HUES64 (cell line): ENCODE measurements around the gene AMOT.

Source experiments
- H3K27ac ChIP-seq: 2 replicates; pipeline ENCODE4 v1.7.0; 2013; ENCODE audit warnings: low read depth, low read length, inconsistent platforms
- H3K27me3 ChIP-seq: 2 replicates; pipeline ENCODE4 v1.6.1; 2013; ENCODE audit warnings: mild to moderate bottlenecking, low read length; ENCODE audit not compliant: insufficient read depth
- H3K36me3 ChIP-seq: 2 replicates; pipeline ENCODE4 v1.6.1; 2013; ENCODE audit warnings: mild to moderate bottlenecking, low read length; ENCODE audit not compliant: insufficient read depth
- H3K4me1 ChIP-seq: 2 replicates; pipeline ENCODE4 v1.6.1; 2013; ENCODE audit warnings: mild to moderate bottlenecking, low read length, moderate library complexity; ENCODE audit not compliant: insufficient read depth
- H3K4me3 ChIP-seq: 2 replicates; pipeline ENCODE4 v1.5.1; 2013; ENCODE audit warnings: mild to moderate bottlenecking, low read length, moderate library complexity
- H3K9ac ChIP-seq: 2 replicates; pipeline ENCODE4 v1.6.1; 2013; ENCODE audit warnings: mild to moderate bottlenecking, low read depth, low read length
- H3K9me3 ChIP-seq: 2 replicates; pipeline ENCODE4 v1.6.1; 2013; ENCODE audit warnings: low read depth, low read length; ENCODE audit not compliant: insufficient read depth
- WGBS: fragments of 150-250, 120-280 bp; methylation state at CpG from one replicate; pipeline ENCODE4 v1.1.7; 2013; ENCODE audit warnings: missing lambda C conversion rate; 5-methylcytosine and 5-hydroxymethylcytosine counted together

AMOT gene

DNA sequence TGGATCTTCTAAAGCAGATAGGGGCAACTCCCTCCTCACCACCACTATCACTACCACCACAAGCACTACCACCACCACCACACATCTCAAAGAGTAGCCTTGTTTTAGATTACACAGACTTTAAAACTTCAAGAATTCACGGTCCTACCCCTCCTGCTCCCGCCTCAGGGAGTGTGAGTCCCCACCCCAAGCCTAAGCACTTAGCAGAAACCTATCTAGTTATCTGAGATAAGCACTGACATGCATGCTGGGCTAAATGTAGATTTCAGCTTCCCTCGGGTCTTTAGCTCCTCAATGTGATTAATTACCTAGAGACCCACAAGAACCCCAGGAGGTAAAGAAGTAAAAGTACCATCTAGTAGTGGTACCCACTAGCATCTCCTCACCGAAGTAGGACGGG, 775 bp downstream of the AMOT start:
- H3K4me1 ChIP-seq: peaks cover 5% of the 10 kb centered on the region; the same call in 1 of the 2 replicates
- H3K27me3 ChIP-seq: peaks cover 25% of the 10 kb centered on the region
- peak overlapping the region; percentile 96 for H3K4me3 ChIP-seq
- H3K9me3 ChIP-seq: no peaks in the 10 kb centered on the region
- H3K36me3 ChIP-seq: no peaks in the 10 kb centered on the region
- WGBS: 3% methylated on average over 4 of the region's 5 CpGs
- no peak overlapping the region for H3K27ac ChIP-seq
- H3K9ac ChIP-seq: no peak overlapping the region

DNA sequence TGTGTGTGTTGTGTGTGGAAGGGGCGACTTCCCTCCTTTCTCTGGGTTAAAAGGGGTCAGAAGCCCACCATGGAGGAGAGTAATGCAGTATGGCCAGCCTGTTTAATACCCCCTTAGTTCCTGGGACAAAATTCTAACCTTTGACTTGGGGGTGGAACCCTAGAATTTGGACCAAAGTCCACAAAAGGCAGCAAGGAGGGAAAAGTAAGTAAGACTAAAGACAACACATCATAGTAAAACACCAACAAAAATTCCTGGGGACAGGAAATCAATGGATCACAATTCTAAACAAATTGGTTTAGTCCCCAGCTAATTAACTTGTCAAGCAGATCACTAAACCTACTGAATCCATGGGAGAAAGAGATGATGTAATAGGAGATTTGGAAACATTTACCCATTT, 3.1 kb downstream of the AMOT start:
- Histone ChIP-seq H3K9ac (no peak overlapping the region), H3K27me3 (peaks cover 25% of the 10 kb centered on the region), H3K9me3 (no peaks in the 10 kb centered on the region), H3K4me1 (peaks cover 18% of the 10 kb centered on the region; the same call in 1 of the 2 replicates), H3K4me3 (no peak overlapping the region), H3K36me3 (no peaks in the 10 kb centered on the region), H3K27ac (no peak overlapping the region)
- no CpG with 5 or more reads among the region's 1 CpG for WGBS

DNA sequence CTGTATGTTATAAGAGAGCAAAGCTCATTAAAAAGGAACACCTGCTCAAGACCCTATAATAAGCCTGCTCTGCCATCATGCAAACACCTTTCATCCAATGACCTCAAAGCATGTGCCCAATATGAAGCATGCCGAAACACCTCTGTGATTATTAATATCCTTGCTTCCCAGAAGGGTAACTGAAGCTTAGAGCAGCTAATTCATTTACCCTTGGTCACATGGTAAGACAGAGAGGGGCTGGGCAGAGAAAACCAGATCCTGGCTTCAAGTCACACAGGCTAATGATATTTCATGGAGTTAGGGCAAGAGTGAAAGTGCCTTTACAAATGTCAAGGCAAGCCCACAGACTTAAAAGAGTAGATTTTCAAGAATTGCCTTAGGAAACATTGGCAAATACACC, 5.6 kb downstream of the AMOT start:
- peaks cover 22% of the 10 kb centered on the region for H3K27me3 ChIP-seq
- whole genome bisulfite sequencing: 100% methylated on average over 1 of the region's 1 CpG

DNA sequence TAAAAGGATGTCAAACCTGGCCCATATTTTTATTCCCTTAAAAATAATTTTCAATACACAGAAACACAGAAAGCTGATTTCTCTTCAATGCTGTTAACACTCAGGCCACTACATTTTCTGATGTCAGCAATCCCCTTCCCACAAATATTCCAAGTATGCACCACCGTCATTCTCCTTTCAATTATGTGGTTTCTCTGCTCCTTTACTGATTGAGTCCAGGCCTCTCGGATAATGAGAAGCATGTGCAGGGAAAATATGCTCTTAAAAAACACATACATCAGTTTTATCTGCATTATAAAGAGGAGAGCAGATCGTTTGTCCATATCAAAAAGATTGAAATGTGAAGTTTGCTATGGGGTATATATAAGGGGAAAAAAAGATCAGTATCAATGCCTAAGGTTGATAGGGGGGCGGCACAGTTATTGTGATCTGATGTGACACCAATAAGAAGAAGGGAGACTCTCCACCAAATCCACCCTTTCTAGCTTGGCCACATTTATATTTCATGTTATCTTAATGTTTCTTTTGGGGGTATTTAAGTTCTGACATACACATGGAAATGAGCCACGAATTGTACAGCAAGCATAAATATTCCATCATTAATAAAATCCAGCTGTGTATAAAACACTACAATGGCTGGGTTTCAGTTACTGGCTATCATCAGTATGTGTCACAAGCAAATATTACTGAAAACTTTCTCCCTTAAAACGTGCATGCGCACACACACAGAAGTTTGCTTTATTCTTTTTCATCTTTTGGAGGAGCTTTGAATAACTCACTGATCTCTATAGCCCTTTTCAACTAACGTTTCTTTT, 6.4 kb downstream of the AMOT start:
- 68% methylated on average over 6 of the region's 8 CpGs for whole genome bisulfite sequencing
- Histone ChIP-seq H3K4me1 (peaks cover 22% of the 10 kb centered on the region; the same call in 1 of the 2 replicates), H3K27me3 (peaks cover 15% of the 10 kb centered on the region), H3K9ac (no peak overlapping the region), H3K9me3 (no peaks in the 10 kb centered on the region), H3K27ac (no peak overlapping the region), H3K36me3 (no peaks in the 10 kb centered on the region), H3K4me3 (no peak overlapping the region)

More for the DNA sequence above, 5.6 kb downstream of the AMOT start:
- Histone ChIP-seq H3K9ac (no peak overlapping the region), H3K4me3 (no peak overlapping the region), H3K36me3 (no peaks in the 10 kb centered on the region), H3K4me1 (peaks cover 22% of the 10 kb centered on the region; the same call in 1 of the 2 replicates), H3K9me3 (no peaks in the 10 kb centered on the region), H3K27ac (no peak overlapping the region)

DNA sequence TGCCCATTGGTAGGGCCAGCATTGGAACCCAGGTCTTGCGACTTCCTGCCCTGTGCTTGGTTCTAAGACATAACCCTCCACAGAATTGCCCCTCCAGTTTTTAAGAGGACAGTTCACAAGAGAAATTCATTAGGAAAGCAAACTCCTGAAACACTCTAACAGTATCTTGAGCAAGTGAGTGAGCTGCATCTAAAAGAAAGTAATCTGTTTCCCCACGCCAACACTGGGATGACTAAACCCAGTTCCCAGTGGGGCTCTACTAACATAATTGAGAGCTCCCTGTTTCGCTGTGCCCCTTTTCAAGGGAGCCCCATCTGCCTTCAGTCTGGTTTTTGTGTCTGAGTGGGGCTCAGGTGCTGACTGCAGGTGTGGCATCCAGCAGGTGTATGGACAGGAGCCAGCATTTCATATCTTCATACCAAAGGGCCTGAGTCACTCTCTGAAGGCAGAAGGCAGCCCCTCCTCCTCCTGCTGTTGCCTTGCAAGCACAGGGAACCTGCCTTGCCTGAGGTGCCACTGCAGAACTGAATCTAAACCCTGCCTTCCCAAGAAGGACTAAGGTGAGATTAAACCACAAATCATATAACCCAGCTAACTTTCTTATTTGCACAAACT, 8.0 kb downstream of the AMOT start:
- Histone ChIP-seq H3K27ac (no peak overlapping the region), H3K27me3 (peaks cover 3% of the 10 kb centered on the region; the same call in 1 of the 2 replicates), H3K9me3 (no peaks in the 10 kb centered on the region), H3K4me1 (peaks cover 17% of the 10 kb centered on the region; the same call in 1 of the 2 replicates), H3K9ac (no peak overlapping the region), H3K4me3 (no peak overlapping the region), H3K36me3 (no peaks in the 10 kb centered on the region)
- WGBS: 78% methylated on average over 3 of the region's 3 CpGs

DNA sequence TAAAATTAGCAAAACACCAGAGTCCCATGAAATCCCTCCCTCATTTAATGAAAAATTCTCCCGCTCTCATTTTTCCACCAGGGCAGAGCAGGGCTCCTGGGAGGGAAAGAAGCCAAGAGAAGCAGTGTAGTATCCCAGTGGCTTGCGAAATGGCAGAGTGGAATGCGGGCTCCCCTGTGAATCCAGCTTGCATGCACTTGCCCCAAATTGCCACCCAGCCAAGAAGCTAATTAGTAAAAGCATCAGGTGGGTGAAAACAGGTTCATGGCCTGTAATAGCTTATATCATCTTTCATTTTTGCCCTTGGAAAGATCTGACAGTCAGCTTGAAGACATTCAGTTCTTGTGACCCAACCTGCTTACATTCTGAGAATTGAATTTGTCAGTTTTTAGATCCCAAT, 10.1 kb downstream of the AMOT start:
- WGBS: 94% methylated on average over 3 of the region's 3 CpGs
- Histone ChIP-seq H3K4me1 (peaks cover 16% of the 10 kb centered on the region; the same call in 1 of the 2 replicates), H3K27ac (no peak overlapping the region), H3K36me3 (no peaks in the 10 kb centered on the region), H3K9me3 (no peaks in the 10 kb centered on the region), H3K4me3 (no peak overlapping the region), H3K27me3 (no peaks in the 10 kb centered on the region), H3K9ac (no peak overlapping the region)

DNA sequence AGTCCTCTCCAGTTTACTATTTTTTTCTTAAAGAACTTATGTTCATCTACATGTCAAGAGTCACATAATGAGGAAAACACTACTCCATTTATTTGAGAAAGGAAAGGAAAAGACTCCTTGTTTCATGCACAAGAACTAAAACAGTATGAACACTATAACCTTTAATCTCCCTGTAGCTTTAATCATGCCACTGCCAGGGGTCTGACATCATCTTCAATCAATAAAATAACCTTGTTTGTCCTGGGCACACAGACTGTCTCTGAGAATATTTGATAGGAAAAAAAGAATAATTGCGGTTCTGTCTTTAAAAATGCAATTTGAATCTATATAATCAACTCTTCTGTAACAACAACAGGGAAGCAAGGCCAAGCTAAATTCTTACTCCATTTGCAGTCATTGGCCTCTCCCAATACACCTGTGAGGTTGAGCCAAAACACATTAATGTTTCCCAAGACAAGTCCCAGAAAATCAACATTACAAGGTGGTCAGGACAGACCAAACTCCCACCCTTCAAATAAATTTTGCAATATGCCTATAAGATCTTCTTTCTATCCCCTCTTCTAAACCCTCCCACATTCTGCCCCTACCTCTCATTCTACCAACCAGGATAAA, 13.2 kb downstream of the AMOT start:
- Histone ChIP-seq H3K9ac (no peak overlapping the region), H3K4me3 (no peak overlapping the region), H3K27me3 (no peaks in the 10 kb centered on the region), H3K36me3 (no peaks in the 10 kb centered on the region), H3K9me3 (no peaks in the 10 kb centered on the region), H3K27ac (no peak overlapping the region), H3K4me1 (peaks cover 2% of the 10 kb centered on the region; the same call in 1 of the 2 replicates)
- WGBS: no CpG with 5 or more reads among the region's 1 CpG

DNA sequence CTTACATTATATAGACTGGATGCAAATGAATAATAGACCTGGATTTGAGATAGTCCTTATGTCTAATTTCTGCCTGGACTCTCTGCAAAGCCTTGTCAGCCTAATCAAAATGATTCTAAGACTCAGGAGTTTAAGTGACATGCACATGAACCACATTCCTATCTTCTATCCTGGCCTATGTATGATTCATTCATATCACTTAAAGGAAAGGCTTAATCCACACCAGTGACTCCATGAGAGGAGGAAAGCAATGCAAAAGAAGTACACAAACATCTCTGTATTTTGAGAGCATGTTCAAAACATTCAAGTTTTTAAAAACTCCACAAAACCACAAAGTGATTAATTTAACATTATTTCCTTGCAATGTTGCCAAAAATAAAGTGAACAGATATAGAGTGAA, 14.6 kb downstream of the AMOT start:
- Histone ChIP-seq H3K4me1 (no peaks in the 10 kb centered on the region), H3K4me3 (no peak overlapping the region), H3K9ac (no peak overlapping the region), H3K27ac (no peak overlapping the region), H3K27me3 (no peaks in the 10 kb centered on the region), H3K36me3 (no peaks in the 10 kb centered on the region), H3K9me3 (no peaks in the 10 kb centered on the region)

DNA sequence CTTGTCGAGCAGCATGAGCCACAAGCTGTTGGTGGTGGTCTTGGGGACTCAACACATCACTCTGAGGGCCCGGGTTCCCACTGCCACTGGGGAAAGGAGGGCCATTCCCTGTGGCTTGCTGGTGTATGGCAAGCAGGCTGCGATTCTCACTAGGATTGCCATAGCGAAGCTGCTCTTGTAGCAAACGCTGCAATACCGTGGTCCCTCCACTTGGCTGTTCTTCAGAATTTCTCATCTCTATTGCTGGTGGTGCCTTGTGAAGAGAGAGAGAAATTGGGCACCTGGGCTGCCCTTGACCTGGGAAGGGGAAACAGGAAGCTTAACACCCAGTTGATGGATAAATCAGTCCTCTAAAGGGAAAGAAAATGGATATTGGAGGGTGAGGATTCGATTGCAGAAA, 17.7 kb downstream of the AMOT start:
- H3K4me1 ChIP-seq: peaks cover 4% of the 10 kb centered on the region; the same call in 1 of the 2 replicates
- 95% methylated on average over 7 of the region's 7 CpGs for WGBS

DNA sequence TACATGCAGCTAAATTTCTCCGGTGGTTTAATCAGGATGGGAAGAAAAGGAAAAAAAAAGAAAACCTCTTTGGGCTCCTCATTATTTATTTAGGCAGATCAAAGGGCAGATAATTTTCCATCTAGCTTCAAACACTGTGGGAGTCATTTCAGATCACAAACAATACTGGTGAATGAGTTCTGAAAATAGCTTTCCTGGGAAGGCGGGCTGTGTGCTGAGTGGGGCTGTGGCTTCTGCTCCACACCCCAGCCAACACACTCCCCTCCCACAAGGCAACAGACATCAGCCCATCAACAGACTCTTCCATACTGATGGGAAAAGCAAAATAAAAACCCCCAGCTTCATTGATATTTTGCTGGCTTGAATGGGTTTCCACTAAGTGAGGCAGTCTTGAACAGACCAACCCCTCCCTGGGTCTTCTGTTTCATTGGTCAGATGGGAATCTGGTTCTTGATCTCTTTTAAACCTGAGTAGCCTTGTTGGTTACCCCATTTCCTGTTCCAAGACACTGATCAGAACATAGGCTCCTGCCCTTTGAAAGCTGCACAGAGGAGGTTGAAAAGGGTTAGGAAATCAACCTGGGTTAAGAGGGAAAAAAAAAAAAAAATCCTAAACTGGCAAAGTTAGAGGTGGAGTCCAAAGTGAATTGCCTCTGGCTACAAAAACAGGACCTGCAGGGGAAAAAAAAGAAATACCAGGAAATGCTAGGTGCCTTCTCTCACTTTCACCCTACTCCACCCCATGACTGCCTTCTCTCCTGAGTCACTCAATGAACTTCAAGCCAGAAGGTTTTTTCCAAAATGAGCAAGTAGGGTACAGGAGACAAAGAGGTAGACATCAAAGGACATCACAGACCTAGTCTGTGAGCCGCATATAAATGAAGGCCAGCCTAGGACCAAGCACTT, 20.0 kb downstream of the AMOT start:
- Histone ChIP-seq H3K9ac (no peak overlapping the region), H3K4me1 (peaks cover 4% of the 10 kb centered on the region; the same call in 1 of the 2 replicates), H3K27me3 (no peaks in the 10 kb centered on the region), H3K9me3 (no peaks in the 10 kb centered on the region), H3K27ac (no peak overlapping the region), H3K36me3 (no peaks in the 10 kb centered on the region), H3K4me3 (no peak overlapping the region)
- WGBS: 95% methylated on average over 1 of the region's 3 CpGs

More for the DNA sequence above, 17.7 kb downstream of the AMOT start:
- Histone ChIP-seq H3K27me3 (no peaks in the 10 kb centered on the region), H3K36me3 (no peaks in the 10 kb centered on the region), H3K9ac (no peak overlapping the region), H3K9me3 (no peaks in the 10 kb centered on the region), H3K4me3 (no peak overlapping the region), H3K27ac (no peak overlapping the region)
